HG02938 (cell line): Measurements from ENCODE around the gene SHC3.

Experiments
- ATAC-seq: cut with Tn5 transposase; IDR thresholded peaks from one replicate; pipeline ENCODE4 v1.9.1; 2021; ENCODE audit warnings: mild to moderate bottlenecking, moderate library complexity; ENCODE audit not compliant: unreplicated experiment

Gene SHC3

GRCh38 chr9:89113851-89114250, 64.8 kb downstream of the SHC3 start:
- ATAC-seq: no peak

GRCh38 chr9:89112243-89112642, 66.4 kb downstream of the SHC3 start:
- no peak for ATAC-seq

- no peak for ATAC-seq
Observed at GRCh38 chr9:89109666-89110065, 69.0 kb downstream of the SHC3 start.

DNA sequence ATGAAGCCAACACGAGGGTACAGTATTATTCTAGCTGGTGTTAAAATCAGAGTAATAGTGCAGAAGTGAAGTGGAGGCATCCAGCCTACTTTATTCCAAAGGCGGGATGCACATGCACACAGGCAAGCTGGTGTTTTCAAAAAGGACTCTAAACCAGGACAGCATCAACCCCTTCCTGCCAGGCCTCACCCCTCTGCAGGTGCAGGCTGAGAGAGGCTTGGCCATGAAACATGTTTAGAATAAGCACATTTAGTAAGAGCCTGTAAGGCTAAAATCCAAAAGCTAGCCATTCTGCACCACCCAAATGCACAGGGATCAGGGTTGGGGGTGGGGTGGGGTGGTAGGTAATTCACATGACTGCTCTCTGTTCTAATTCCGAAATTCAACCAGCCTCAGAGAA, 71.2 kb downstream of the SHC3 start:
- ATAC-seq: no peak

- ATAC-seq: no peak
Observed at GRCh38 chr9:89106224-89106851, 72.3 kb downstream of the SHC3 start.

DNA sequence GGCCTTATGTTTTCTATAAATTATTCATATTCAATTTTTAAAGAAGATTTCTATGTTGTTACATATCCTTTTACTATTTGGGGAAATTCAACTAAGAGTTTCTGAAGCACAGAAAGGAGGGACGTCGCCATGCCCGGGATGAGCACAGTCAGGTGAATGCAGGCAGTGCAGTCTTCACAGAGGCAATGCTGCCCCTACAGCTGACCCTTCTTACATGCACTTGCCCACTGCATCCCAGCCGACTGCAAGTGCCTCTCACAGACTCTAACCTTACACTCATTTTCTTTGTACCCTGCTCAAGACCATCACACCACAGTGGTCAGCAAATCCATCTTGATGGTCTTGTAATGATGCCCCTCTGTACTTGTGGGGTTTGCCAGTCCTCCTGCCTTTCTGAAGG, 73.8 kb downstream of the SHC3 start:
- ATAC-seq: no peak

GRCh38 chr9:89097219-89097618, 81.4 kb downstream of the SHC3 start:
- ATAC-seq: no peak

DNA sequence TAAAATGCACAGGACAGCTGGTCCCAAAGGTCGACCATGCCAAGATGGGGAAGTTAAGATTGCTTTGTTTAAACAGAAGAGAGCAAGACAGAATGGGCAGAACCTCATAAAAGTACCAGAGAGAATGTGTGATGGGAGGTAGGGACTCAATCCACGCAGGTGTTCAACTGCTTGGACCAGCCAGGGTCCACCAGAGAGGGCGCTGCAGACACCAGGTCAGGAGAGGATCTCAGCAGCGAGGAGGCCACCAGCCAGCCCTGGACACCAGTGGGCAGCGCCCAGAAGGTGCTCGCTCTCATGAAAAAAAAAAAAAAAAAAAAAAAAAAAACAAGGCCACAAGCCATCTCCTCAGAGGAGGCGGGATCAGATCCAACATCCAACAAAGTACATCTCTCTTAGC, 81.8 kb downstream of the SHC3 start:
- no peak for ATAC-seq

DNA sequence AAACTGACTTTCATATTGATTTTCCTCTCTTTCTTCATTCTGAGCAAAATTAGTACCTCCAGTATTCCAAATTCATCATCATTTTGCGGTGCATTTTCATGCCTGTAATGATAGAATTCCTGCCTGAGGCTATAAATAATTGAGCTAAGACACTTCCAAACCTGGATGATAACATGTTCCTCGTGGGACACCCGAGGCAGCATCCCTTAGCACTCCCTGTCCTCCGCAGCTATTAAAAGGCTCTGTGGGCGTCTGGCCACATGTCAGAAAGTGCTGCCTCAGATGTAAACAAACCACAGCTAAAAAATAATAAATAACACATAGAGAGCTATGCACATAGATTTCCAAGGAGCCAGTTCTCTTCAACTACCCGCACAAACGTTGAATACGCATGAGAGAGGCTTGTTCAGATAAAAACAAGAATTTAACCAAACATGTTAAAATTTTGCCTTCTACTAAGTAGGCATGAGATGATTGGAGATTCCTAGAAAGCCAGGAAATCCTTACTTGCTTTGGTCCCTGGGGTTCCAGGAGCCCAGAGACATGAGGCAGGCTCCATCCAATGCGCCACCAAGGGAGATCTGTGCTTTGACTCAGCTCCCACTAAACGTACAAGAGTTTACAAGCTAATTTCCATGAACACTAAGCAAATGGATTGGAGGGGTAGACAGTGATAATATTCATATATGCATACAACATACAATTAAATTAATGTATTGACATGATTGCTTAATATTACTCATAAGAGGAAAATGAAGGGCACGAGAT, 82.7 kb downstream of the SHC3 start:
- no peak for ATAC-seq

- no peak for ATAC-seq
Observed at GRCh38 chr9:89093201-89093975, 85.2 kb downstream of the SHC3 start.

DNA sequence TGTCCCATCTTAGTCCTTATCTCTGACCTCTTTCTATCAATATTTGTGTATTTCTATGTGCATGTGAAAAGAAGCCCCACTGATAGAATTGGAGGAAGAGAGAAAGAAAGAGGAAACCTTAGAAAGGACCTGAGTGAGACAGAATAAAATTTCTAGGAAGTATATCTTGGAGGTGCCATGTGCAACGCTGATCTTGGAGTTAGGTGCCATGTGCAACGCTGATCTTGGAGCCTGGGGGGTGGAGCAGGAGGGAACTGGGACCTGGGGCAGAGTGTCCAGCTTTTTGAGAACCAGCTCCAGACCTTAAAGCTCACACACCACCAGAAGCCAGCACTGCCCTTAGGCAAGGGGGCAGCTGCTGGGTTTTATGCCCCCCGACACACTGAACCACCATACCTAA, 89.4 kb downstream of the SHC3 start:
- ATAC-seq: no peak

GRCh38 chr9:89083626-89084025, 95.0 kb downstream of the SHC3 start:
- ATAC-seq: no peak

GRCh38 chr9:89080193-89080592, 98.4 kb downstream of the SHC3 start:
- ATAC-seq: no peak

GRCh38 chr9:89079391-89079790, 99.2 kb downstream of the SHC3 start:
- ATAC-seq: no peak

- ATAC-seq: no peak
Observed at GRCh38 chr9:89078860-89079259, 99.8 kb downstream of the SHC3 start.

DNA sequence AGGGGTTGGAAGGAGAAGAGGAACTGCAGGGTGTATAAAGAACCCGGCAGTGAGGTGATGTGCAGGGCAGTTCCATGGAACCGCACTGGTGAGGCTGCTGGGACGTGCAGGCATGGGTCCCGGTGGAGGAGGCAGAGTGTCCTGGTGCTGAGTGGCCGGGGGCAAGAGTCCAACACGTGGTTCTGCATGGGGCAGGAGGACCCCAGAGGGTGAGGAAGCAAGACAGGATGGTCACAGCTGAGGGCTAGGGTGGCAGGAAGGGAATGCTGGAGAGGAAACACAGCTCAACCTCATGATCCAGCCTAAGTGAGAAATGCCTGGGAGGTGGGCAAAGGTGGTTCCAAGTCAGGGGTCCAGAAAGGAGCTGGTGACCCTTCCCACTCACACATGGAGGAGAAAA, 100.2 kb downstream of the SHC3 start:
- ATAC-seq: no peak

- ATAC-seq: peak; percentile 86
Observed at GRCh38 chr9:89077519-89077918, 101.1 kb downstream of the SHC3 start.

GRCh38 chr9:89073397-89073796, 105.2 kb downstream of the SHC3 start:
- ATAC-seq: no peak

- ATAC-seq: no peak
Observed at GRCh38 chr9:89071591-89071990, 107.0 kb downstream of the SHC3 start.

GRCh38 chr9:89066835-89067234, 111.8 kb downstream of the SHC3 start:
- ATAC-seq: no peak

GRCh38 chr9:89065921-89066320, 112.7 kb downstream of the SHC3 start:
- ATAC-seq: no peak

GRCh38 chr9:89060790-89061189, 117.8 kb downstream of the SHC3 start:
- ATAC-seq: no peak
